Measurements from ENCODE around the gene DNAH10.

- TF ChIP-seq POLR2A (IDR thresholded peaks at IDR 0.05) (no peak), CTCF (IDR thresholded peaks at IDR 0.05 in 4 of 5, conservative IDR thresholded peaks at IDR 0.05 in 1 of 5) (no peak)
Observed at GRCh38 chr12:123834845-123835244, 72.7 kb downstream of the DNAH10 start.
